ENCODE data around the gene CRELD1. TPM values are rescaled to one million over a fixed set of nuclear protein-coding genes. Genes with fewer than 3 reads are reported as not detected.
A peak's percentile ranks its signal among the peaks of the same experiment; 100 is the strongest.

The CRELD1 gene
- total and polyA plus RNA-seq, 9 of the 15 experiments (the other 6 are each of a cell fraction or from before 2014, with no cell fraction given): 3.3 to 25.8 (median 16.5) TPM

DNA sequence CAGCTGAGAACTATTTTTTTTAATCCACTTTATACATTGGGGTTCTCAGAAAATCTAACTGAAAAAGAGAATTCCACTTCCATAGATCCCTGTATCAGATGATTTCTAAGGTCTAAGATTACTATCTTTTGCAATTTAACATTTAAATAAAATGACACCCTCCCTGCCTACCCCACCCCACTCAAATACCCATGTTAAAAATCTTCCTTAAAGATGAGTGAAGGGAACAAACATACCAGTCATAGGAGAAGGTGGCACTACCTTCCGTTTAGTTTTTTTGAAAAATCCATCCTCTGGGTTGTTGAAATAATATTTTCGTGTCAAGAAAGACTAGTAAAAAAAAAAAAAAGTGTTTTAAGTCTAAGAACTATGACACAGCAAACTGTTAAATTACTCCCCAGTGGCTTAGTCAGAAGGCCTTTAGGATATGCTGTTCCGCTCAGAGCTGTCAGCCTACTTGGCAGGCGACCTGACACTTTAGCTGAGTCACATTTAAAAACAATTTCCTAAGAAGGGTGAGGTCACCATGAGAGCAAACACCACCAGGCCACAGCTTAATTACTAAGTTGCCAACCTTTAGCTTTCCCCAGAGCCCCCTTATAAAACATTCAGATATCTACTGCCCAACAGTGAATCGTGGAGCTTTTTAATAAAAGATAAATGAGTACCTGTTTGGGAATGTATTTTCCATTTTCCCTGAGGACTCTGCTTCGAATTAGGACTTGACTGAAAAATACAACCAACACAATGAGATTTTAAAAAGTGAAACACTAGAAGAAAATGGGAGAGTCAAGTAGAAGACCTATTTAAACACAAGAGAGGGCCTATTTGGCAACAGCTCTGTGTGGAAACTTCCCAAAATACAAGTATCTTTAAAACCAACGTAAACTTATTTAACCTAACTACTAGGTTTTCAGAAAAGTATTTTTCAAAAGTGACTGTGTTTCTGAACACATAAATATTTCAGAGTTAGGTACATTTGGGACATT lies 43.4 kb downstream of the CRELD1 start (continued):
- TF ChIP-seq, protein P1, sequence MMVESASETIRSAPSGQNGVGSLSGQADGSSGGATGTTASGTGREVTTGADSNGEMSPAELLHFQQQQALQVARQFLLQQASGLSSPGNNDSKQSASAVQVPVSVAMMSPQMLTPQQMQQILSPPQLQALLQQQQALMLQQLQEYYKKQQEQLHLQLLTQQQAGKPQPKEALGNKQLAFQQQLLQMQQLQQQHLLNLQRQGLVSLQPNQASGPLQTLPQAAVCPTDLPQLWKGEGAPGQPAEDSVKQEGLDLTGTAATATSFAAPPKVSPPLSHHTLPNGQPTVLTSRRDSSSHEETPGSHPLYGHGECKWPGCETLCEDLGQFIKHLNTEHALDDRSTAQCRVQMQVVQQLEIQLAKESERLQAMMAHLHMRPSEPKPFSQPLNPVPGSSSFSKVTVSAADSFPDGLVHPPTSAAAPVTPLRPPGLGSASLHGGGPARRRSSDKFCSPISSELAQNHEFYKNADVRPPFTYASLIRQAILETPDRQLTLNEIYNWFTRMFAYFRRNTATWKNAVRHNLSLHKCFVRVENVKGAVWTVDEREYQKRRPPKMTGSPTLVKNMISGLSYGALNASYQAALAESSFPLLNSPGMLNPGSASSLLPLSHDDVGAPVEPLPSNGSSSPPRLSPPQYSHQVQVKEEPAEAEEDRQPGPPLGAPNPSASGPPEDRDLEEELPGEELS (CRISPR knock-in tag; IDR thresholded peaks at IDR 0.05; ENCODE audit: borderline replicate concordance): no peak
- TF ChIP-seq SAFB (IDR thresholded peaks at IDR 0.05; ENCODE audit: borderline replicate concordance, low read depth, low read length) (no peak), SUPT5H (IDR thresholded peaks at IDR 0.05) (no peak; the same call in 1 of the 2 replicates), ZNF184 (CRISPR knock-in tag; IDR thresholded peaks at IDR 0.05) (no peak), ZKSCAN3 (CRISPR knock-in tag; IDR thresholded peaks at IDR 0.05) (no peak), CREB1 (IDR thresholded peaks at IDR 0.05) (peak; percentile 51; the same call in 1 of the 2 replicates), CREB1 (CRISPR knock-in tag; IDR thresholded peaks at IDR 0.05) (no peak), TCFL5 (CRISPR knock-in tag; conservative IDR thresholded peaks at IDR 0.05) (0 out of 2 replicates have a peak, but pooled peaks have one; percentile 9), TGIF2 (CRISPR knock-in tag; IDR thresholded peaks at IDR 0.05) (no peak), ZNF79 (CRISPR knock-in tag; IDR thresholded peaks at IDR 0.05; ENCODE audit: low read depth) (no peak), ZNF212 (CRISPR knock-in tag; IDR thresholded peaks at IDR 0.05) (no peak), GABPB2 (CRISPR knock-in tag; conservative IDR thresholded peaks at IDR 0.05) (no peak), BMI1 (IDR thresholded peaks at IDR 0.05; ENCODE audit: low read length) (no peak), ZNF3 (CRISPR knock-in tag; IDR thresholded peaks at IDR 0.05) (no peak)
- TF ChIP-seq, protein P2, sequence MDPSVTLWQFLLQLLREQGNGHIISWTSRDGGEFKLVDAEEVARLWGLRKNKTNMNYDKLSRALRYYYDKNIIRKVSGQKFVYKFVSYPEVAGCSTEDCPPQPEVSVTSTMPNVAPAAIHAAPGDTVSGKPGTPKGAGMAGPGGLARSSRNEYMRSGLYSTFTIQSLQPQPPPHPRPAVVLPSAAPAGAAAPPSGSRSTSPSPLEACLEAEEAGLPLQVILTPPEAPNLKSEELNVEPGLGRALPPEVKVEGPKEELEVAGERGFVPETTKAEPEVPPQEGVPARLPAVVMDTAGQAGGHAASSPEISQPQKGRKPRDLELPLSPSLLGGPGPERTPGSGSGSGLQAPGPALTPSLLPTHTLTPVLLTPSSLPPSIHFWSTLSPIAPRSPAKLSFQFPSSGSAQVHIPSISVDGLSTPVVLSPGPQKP (CRISPR knock-in tag; IDR thresholded peaks at IDR 0.05): no peak
- TF ChIP-seq, protein P3, sequence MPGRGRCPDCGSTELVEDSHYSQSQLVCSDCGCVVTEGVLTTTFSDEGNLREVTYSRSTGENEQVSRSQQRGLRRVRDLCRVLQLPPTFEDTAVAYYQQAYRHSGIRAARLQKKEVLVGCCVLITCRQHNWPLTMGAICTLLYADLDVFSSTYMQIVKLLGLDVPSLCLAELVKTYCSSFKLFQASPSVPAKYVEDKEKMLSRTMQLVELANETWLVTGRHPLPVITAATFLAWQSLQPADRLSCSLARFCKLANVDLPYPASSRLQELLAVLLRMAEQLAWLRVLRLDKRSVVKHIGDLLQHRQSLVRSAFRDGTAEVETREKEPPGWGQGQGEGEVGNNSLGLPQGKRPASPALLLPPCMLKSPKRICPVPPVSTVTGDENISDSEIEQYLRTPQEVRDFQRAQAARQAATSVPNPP (IDR thresholded peaks at IDR 0.05; ENCODE audit: borderline replicate concordance, insufficient read depth, insufficient read length): no peak
- TF ChIP-seq, protein P4, sequence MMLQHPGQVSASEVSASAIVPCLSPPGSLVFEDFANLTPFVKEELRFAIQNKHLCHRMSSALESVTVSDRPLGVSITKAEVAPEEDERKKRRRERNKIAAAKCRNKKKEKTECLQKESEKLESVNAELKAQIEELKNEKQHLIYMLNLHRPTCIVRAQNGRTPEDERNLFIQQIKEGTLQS (IDR thresholded peaks at IDR 0.05): peak; percentile 99
- TF ChIP-seq, protein P4 (CRISPR knock-in tag; conservative IDR thresholded peaks at IDR 0.05): peak; percentile 96
- TF ChIP-seq, protein P5, sequence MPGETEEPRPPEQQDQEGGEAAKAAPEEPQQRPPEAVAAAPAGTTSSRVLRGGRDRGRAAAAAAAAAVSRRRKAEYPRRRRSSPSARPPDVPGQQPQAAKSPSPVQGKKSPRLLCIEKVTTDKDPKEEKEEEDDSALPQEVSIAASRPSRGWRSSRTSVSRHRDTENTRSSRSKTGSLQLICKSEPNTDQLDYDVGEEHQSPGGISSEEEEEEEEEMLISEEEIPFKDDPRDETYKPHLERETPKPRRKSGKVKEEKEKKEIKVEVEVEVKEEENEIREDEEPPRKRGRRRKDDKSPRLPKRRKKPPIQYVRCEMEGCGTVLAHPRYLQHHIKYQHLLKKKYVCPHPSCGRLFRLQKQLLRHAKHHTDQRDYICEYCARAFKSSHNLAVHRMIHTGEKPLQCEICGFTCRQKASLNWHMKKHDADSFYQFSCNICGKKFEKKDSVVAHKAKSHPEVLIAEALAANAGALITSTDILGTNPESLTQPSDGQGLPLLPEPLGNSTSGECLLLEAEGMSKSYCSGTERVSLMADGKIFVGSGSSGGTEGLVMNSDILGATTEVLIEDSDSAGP (CRISPR knock-in tag; IDR thresholded peaks at IDR 0.05): no peak
